ENCODE results near the gene EXOC6. TPM values are rescaled to one million over a fixed set of nuclear protein-coding genes. Genes with fewer than 3 reads are reported as not detected.

EXOC6 gene
- total and polyA plus RNA-seq, 2 of the 13 experiments (the other 11 are each of a cell fraction or from before 2014, with no cell fraction given): 22.2 to 29.2 TPM

DNA sequence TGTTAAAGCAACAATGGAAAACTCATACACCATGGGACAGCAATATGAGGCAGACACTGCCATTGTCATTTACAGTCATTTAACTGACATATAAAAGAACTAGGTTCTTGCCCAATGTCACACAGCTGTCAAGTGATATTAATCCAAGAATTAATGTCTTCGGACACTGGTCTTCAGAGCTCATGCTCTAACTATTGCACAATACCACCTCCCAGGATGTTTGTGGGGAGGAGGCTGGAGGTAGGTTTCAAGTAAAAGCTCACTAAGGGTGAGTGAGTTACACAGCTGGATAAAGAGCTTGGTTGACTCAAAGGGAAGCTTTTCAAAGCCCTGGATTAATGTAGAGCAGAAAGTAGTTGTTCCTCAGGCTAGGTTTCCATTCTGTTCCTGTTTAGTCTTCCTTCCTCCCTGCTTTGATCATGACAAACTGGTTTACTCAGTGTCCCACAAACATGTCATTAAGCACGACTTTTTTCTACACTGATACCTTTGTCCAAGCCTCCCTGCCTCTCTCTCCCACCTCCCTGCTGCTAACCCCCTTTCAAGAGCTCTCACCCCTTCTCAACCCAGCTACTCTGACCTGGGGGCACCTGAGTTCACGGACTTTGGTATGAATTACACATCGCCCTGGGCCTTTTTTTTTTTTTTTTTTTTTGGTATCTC is 987 bp upstream of the EXOC6 start (continued):
- TF ChIP-seq RBAK (CRISPR knock-in tag; IDR thresholded peaks at IDR 0.05) (no peak), ZNF496 (CRISPR knock-in tag; IDR thresholded peaks at IDR 0.05; ENCODE audit: insufficient replicate concordance) (no peak), ZNF549 (CRISPR knock-in tag; IDR thresholded peaks at IDR 0.05) (no peak), PHF21A (CRISPR knock-in tag; IDR thresholded peaks at IDR 0.05) (no peak), PITX1 (CRISPR knock-in tag; IDR thresholded peaks at IDR 0.05) (0 out of 2 replicates have a peak, but pooled peaks have one; percentile 11), EP300 (IDR thresholded peaks at IDR 0.05; ENCODE audit: low read depth in 2 of 2, low read length in 2 of 2) (no peak), EP300 (CRISPR knock-in tag; IDR thresholded peaks at IDR 0.05; ENCODE audit: borderline replicate concordance) (0 out of 2 replicates have a peak, but pooled peaks have one; percentile 14), RXRA (CRISPR knock-in tag; IDR thresholded peaks at IDR 0.05) (peak; percentile 58; the same call in 1 of the 2 replicates), SKI (IDR thresholded peaks at IDR 0.05; ENCODE audit: partially characterized antibody) (no peak), HIVEP1 (CRISPR knock-in tag; IDR thresholded peaks at IDR 0.05) (no peak), STAG1 (CRISPR knock-in tag; IDR thresholded peaks at IDR 0.05) (no peak), ZMYM3 (CRISPR knock-in tag; IDR thresholded peaks at IDR 0.05) (no peak), HCFC1 (IDR thresholded peaks at IDR 0.05; ENCODE audit: low read depth, low read length) (no peak), ZNF138 (CRISPR knock-in tag; IDR thresholded peaks at IDR 0.05; ENCODE audit: low read depth) (no peak), POLR2G (IDR thresholded peaks at IDR 0.05; ENCODE audit: low read depth, low read length) (no peak), ZFY (CRISPR knock-in tag; IDR thresholded peaks at IDR 0.05) (no peak), MTA3 (CRISPR knock-in tag; IDR thresholded peaks at IDR 0.05) (no peak), ZNF282 (IDR thresholded peaks at IDR 0.05; ENCODE audit: partially characterized antibody) (no peak), THYN1 (CRISPR knock-in tag; IDR thresholded peaks at IDR 0.05; ENCODE audit: borderline replicate concordance, low read depth) (no peak), ZNF761 (CRISPR knock-in tag; conservative IDR thresholded peaks at IDR 0.05) (0 out of 2 replicates have a peak, but pooled peaks have one; percentile 13), NFE2L2 (IDR thresholded peaks at IDR 0.05; ENCODE audit: low read length) (no peak)
- TF ChIP-seq, protein P1, sequence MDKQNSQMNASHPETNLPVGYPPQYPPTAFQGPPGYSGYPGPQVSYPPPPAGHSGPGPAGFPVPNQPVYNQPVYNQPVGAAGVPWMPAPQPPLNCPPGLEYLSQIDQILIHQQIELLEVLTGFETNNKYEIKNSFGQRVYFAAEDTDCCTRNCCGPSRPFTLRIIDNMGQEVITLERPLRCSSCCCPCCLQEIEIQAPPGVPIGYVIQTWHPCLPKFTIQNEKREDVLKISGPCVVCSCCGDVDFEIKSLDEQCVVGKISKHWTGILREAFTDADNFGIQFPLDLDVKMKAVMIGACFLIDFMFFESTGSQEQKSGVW (CRISPR knock-in tag; IDR thresholded peaks at IDR 0.05; ENCODE audit: borderline replicate concordance): no peak
- TF ChIP-seq, protein P2, sequence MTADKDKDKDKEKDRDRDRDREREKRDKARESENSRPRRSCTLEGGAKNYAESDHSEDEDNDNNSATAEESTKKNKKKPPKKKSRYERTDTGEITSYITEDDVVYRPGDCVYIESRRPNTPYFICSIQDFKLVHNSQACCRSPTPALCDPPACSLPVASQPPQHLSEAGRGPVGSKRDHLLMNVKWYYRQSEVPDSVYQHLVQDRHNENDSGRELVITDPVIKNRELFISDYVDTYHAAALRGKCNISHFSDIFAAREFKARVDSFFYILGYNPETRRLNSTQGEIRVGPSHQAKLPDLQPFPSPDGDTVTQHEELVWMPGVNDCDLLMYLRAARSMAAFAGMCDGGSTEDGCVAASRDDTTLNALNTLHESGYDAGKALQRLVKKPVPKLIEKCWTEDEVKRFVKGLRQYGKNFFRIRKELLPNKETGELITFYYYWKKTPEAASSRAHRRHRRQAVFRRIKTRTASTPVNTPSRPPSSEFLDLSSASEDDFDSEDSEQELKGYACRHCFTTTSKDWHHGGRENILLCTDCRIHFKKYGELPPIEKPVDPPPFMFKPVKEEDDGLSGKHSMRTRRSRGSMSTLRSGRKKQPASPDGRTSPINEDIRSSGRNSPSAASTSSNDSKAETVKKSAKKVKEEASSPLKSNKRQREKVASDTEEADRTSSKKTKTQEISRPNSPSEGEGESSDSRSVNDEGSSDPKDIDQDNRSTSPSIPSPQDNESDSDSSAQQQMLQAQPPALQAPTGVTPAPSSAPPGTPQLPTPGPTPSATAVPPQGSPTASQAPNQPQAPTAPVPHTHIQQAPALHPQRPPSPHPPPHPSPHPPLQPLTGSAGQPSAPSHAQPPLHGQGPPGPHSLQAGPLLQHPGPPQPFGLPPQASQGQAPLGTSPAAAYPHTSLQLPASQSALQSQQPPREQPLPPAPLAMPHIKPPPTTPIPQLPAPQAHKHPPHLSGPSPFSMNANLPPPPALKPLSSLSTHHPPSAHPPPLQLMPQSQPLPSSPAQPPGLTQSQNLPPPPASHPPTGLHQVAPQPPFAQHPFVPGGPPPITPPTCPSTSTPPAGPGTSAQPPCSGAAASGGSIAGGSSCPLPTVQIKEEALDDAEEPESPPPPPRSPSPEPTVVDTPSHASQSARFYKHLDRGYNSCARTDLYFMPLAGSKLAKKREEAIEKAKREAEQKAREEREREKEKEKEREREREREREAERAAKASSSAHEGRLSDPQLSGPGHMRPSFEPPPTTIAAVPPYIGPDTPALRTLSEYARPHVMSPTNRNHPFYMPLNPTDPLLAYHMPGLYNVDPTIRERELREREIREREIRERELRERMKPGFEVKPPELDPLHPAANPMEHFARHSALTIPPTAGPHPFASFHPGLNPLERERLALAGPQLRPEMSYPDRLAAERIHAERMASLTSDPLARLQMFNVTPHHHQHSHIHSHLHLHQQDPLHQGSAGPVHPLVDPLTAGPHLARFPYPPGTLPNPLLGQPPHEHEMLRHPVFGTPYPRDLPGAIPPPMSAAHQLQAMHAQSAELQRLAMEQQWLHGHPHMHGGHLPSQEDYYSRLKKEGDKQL (CRISPR knock-in tag; IDR thresholded peaks at IDR 0.05; ENCODE audit: low read depth): no peak
- TF ChIP-seq, protein P3, sequence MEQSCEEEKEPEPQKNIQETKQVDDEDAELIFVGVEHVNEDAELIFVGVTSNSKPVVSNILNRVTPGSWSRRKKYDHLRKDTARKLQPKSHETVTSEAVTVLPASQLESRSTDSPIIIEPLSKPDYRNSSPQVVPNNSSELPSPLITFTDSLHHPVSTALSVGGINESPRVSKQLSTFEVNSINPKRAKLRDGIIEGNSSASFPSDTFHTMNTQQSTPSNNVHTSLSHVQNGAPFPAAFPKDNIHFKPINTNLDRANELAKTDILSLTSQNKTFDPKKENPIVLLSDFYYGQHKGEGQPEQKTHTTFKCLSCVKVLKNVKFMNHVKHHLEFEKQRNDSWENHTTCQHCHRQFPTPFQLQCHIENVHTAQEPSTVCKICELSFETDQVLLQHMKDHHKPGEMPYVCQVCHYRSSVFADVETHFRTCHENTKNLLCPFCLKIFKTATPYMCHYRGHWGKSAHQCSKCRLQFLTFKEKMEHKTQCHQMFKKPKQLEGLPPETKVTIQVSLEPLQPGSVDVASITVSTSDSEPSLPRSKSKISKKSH (CRISPR knock-in tag; IDR thresholded peaks at IDR 0.05; ENCODE audit: borderline replicate concordance): no peak
